Measurements from ENCODE around the gene SFXN4. TPM values are rescaled to one million over a fixed set of nuclear protein-coding genes. Genes with fewer than 3 reads are reported as not detected.

Gene SFXN4
- total and polyA plus RNA-seq, 2 of the 13 experiments (the other 11 are each of a cell fraction or from before 2014, with no cell fraction given) = 47.7 to 64.9 TPM

DNA sequence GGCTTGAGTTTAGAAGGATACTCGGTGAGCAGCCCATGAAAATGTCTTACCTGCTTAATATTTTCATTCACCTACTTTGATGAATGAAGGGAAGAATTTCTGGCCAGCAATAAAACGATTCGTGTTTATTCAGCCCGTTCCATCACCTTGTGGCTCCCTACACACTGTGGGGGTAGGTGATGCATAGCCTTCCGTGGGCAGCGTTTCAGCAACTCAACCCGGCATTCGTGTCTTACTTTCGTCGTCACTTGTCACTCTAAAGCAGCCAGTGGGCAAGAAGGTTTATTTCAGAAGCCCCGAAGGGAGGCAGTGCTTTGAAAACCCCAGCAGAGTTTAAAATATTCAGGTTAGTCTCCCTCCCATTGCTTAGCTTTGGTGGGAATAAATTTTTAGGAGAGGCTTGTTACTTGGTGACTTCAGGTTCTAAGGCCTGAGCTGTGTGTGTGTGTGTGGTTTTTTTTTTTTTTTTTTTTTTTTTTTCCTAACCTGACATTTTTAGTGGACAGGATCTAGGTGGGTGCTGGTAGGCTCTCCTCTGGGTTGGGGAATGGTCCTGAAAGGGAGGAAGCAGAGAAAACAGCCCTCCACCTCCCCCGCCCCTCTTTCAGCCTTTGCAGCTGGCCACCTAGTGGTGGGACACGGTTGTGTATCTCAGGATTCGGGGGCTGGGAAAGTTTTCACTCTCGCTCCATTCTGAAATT, 43.7 kb upstream of the SFXN4 start (continued):
- TF ChIP-seq, protein P1, sequence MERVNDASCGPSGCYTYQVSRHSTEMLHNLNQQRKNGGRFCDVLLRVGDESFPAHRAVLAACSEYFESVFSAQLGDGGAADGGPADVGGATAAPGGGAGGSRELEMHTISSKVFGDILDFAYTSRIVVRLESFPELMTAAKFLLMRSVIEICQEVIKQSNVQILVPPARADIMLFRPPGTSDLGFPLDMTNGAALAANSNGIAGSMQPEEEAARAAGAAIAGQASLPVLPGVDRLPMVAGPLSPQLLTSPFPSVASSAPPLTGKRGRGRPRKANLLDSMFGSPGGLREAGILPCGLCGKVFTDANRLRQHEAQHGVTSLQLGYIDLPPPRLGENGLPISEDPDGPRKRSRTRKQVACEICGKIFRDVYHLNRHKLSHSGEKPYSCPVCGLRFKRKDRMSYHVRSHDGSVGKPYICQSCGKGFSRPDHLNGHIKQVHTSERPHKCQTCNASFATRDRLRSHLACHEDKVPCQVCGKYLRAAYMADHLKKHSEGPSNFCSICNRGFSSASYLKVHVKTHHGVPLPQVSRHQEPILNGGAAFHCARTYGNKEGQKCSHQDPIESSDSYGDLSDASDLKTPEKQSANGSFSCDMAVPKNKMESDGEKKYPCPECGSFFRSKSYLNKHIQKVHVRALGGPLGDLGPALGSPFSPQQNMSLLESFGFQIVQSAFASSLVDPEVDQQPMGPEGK (CRISPR knock-in tag; IDR thresholded peaks at IDR 0.05) = peak; percentile 83
- TF ChIP-seq ZNF329 (CRISPR knock-in tag; IDR thresholded peaks at IDR 0.05; ENCODE audit: low read depth) = no peak
- peak; percentile 32; the same call in 1 of the 2 replicates for TF ChIP-seq MED1 (CRISPR knock-in tag; IDR thresholded peaks at IDR 0.05)
- peak; percentile 46; the same call in 1 of the 2 replicates for TF ChIP-seq THAP11 (CRISPR knock-in tag; IDR thresholded peaks at IDR 0.05)
- TF ChIP-seq, protein P2, sequence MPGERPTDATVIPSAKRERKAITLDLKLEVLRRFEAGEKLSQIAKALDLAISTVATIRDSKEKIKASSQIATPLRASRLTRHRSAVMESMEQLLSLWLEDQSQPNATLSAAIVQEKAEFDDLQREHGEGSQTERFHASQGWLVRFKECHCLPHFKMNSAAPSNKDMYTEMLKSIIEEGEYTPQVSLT (CRISPR knock-in tag; IDR thresholded peaks at IDR 0.05; ENCODE audit: borderline replicate concordance, low read depth) = no peak
- TF ChIP-seq, protein P3, sequence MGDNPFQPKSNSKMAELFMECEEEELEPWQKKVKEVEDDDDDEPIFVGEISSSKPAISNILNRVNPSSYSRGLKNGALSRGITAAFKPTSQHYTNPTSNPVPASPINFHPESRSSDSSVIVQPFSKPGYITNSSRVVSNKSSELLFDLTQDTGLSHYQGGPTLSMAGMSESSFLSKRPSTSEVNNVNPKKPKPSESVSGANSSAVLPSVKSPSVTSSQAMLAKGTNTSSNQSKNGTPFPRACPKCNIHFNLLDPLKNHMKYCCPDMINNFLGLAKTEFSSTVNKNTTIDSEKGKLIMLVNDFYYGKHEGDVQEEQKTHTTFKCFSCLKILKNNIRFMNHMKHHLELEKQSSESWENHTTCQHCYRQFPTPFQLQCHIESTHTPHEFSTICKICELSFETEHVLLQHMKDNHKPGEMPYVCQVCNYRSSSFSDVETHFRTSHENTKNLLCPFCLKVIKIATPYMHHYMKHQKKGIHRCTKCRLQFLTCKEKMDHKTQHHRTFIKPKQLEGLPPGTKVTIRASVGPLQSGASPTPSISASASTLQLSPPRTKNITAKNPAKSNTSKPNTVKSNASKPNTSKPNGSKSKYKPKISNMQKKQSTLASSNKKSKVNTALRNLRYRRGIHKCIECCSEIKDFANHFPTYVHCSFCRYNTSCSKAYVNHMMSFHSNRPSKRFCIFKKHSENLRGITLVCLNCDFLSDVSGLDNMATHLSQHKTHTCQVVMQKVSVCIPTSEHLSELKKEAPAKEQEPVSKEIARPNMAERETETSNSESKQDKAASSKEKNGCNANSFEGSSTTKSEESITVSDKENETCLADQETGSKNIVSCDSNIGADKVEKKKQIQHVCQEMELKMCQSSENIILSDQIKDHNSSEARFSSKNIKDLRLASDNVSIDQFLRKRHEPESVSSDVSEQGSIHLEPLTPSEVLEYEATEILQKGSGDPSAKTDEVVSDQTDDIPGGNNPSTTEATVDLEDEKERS (CRISPR knock-in tag; IDR thresholded peaks at IDR 0.05) = no peak
- no peak for TF ChIP-seq POGZ (CRISPR knock-in tag; IDR thresholded peaks at IDR 0.05)
- TF ChIP-seq ZNF75D (CRISPR knock-in tag; IDR thresholded peaks at IDR 0.05; ENCODE audit: borderline replicate concordance) = no peak
- TF ChIP-seq ZNF343 (CRISPR knock-in tag; IDR thresholded peaks at IDR 0.05) = no peak
- TF ChIP-seq, protein P4, sequence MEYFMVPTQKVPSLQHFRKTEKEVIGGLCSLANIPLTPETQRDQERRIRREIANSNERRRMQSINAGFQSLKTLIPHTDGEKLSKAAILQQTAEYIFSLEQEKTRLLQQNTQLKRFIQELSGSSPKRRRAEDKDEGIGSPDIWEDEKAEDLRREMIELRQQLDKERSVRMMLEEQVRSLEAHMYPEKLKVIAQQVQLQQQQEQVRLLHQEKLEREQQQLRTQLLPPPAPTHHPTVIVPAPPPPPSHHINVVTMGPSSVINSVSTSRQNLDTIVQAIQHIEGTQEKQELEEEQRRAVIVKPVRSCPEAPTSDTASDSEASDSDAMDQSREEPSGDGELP (IDR thresholded peaks at IDR 0.05; ENCODE audit: borderline replicate concordance, low read depth) = no peak; the same call in 1 of the 2 replicates
- TF ChIP-seq TCF7L2 (IDR thresholded peaks at IDR 0.05; ENCODE audit: low read depth, low read length) = no peak
